ENCODE data around the gene DNAAF2. TPM values are rescaled to one million over a fixed set of nuclear protein-coding genes. Genes with fewer than 3 reads are reported as not detected.

DNAAF2 gene
- total and polyA plus RNA-seq, 2 of the 13 experiments (the other 11 are each of a cell fraction or from before 2014, with no cell fraction given) = 6.1 to 13.6 TPM

- Histone ChIP-seq H3K79me2 (ENCODE audit: insufficient read depth, low read length) (peaks cover 15% of the 10 kb centered on the region), H4K20me1 (ENCODE audit: insufficient read depth, low read length) (peaks cover 4% of the 10 kb centered on the region; the same call in 1 of the 2 replicates), H3K27ac (ENCODE audit: extremely low read length, insufficient read depth, low read length) (peak overlapping the region; percentile 70), H3K4me3 (replicated peaks in 1 of 3; ENCODE audit: insufficient read depth in 1 of 3, low read depth in 2 of 3, low read length in 3 of 3) (peak overlapping the region in 1 of 3 experiments; percentile 13; a peak in 1 of 6 replicates), H3K27me3 (ENCODE audit: control insufficient read depth in 1 of 2, insufficient read depth in 2 of 2, low read length in 2 of 2) (no peaks in the 10 kb centered on the region), H2AFZ (ENCODE audit: low read length) (no peak overlapping the region), H3K9me3 (ENCODE audit: low read length) (no peaks in the 10 kb centered on the region), H3K4me1 (ENCODE audit: insufficient read depth, low read length) (peaks cover 52% of the 10 kb centered on the region), H3K36me3 (replicated peaks in 1 of 2; ENCODE audit: control insufficient read depth in 1 of 2, insufficient read depth in 2 of 2, low read length in 2 of 2) (peaks cover 0 to 11% of the 10 kb centered on the region in 2 experiments; a peak in 2 of 5 replicates), H3K4me2 (ENCODE audit: low read depth, low read length) (peak overlapping the region; percentile 77), H3K9ac (ENCODE audit: insufficient read depth, low read depth, low read length) (peak overlapping the region; percentile 48)
- peak; percentile 40; the same call in 1 of the 2 replicates for TF ChIP-seq PHF21A (CRISPR knock-in tag; IDR thresholded peaks at IDR 0.05)
- TF ChIP-seq ERF (CRISPR knock-in tag; IDR thresholded peaks at IDR 0.05) = 0 out of 2 replicates have a peak, but pooled peaks have one; percentile 3
- no peak for TF ChIP-seq ZFP36L2 (CRISPR knock-in tag; IDR thresholded peaks at IDR 0.05)
- TF ChIP-seq ESRRA (CRISPR knock-in tag; IDR thresholded peaks at IDR 0.05; ENCODE audit: low read depth) = 0 out of 2 replicates have a peak, but pooled peaks have one; percentile 3
- peak; percentile 81 for TF ChIP-seq ZNF652 (CRISPR knock-in tag; IDR thresholded peaks at IDR 0.05; ENCODE audit: borderline replicate concordance, low read depth)
- 0 out of 2 replicates have a peak, but pooled peaks have one; percentile 0 for TF ChIP-seq ONECUT2 (CRISPR knock-in tag; IDR thresholded peaks at IDR 0.05)
- TF ChIP-seq THAP8 (CRISPR knock-in tag; IDR thresholded peaks at IDR 0.05; ENCODE audit: borderline replicate concordance) = no peak
- no peak for TF ChIP-seq SIN3A (IDR thresholded peaks at IDR 0.05; ENCODE audit: borderline replicate concordance, low read depth, low read length)
- TF ChIP-seq STAT6 (CRISPR knock-in tag; IDR thresholded peaks at IDR 0.05; ENCODE audit: borderline replicate concordance) = 0 out of 2 replicates have a peak, but pooled peaks have one; percentile 5
- peak; percentile 26; the same call in 1 of the 2 replicates for TF ChIP-seq CREM (IDR thresholded peaks at IDR 0.05)
- TF ChIP-seq CREM (CRISPR knock-in tag; IDR thresholded peaks at IDR 0.05) = no peak
- TF ChIP-seq RNF2 (conservative IDR thresholded peaks at IDR 0.05; ENCODE audit: low read depth) = no peak
- no peak for TF ChIP-seq IRF9 (CRISPR knock-in tag; IDR thresholded peaks at IDR 0.05; ENCODE audit: borderline replicate concordance)
- no peak for TF ChIP-seq HMGXB4 (CRISPR knock-in tag; IDR thresholded peaks at IDR 0.05; ENCODE audit: borderline replicate concordance in 1 of 2, low read depth in 1 of 2)
- TF ChIP-seq ASH2L (IDR thresholded peaks at IDR 0.05; ENCODE audit: insufficient read length, low read depth, low read length) = peak; percentile 33
- DNase-seq (ENCODE audit: low spot score) = no peak
- in situ Hi-C loops (cut with HindIII; ENCODE audit: extremely low pct_ligation_motif_present, low pct_unique_long_range_greater_than_20kb) (no loop called here), intact Hi-C loops (cut with micrococcal nuclease; ENCODE audit: unreplicated experiment) (loop anchor here (5.0 kb wide), 1 partner anchor 50 kb away; the partner anchor contains the start of gene KLHDC1)
- CTCF ChIA-PET (ENCODE audit: low intra/inter-chr PET ratio, low total read pairs) = no interaction called here
- no peak for FAIRE-seq
- no peak for ATAC-seq
- POLR2A ChIA-PET = interaction anchor here (1.0 to 3.0 kb wide), 6 partner anchors 8 to 345 kb away, joined by 3 to 10 read pairs (median 4); partner anchors contain the start of genes KLHDC2, RPL36AL and RPS29
- no TSS peak for BruUV-seq (replicated peaks)
Observed at GRCh38 chr14:49642163-49642562, 7.1 kb upstream of the DNAAF2 start.
